ENCODE measurements around the gene APOL1. TPM values are rescaled to one million over a fixed set of nuclear protein-coding genes. Genes with fewer than 3 reads are reported as not detected.
A peak's percentile ranks its signal among the peaks of the same experiment; 100 is the strongest.

The APOL1 gene
- total RNA-seq, 4 donors from 2014 or later, result 0.46 to 4.1 (median 2.0) TPM

DNA sequence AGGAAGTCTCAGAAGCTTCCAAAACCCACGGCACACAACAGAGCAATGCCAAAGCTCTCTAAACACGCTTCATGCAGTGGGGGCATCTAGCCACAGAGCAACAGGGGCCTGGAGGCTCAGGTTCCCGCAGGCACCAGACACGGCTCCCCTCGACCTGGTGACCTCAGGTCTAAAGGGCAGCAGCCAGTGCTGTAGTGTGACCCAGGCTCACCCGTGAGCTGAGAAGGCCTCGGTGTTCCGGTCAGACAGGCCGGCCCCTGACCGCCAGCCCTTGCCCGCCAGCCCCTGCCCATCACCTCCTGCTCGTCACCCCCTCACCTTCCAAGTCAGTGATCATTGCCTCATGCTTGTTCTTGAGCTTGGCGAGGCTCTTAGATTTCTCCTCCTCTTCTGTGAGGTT, 45.7 kb downstream of the APOL1 start:
- no peak for DNase-seq (ENCODE audit: low spot score in 2 of 2)
- WGBS, 2 donors, result 94 to 95% methylated on average over 12 to 13 of the region's 13 CpGs
- intact Hi-C loops (cut with DNase I; ENCODE audit: low total_unique reads), result no loop called here
- H3K4me3 ChIP-seq (ENCODE audit: low read depth, poor library complexity, severe bottlenecking), result no peak overlapping the region
- TF ChIP-seq, protein P1, sequence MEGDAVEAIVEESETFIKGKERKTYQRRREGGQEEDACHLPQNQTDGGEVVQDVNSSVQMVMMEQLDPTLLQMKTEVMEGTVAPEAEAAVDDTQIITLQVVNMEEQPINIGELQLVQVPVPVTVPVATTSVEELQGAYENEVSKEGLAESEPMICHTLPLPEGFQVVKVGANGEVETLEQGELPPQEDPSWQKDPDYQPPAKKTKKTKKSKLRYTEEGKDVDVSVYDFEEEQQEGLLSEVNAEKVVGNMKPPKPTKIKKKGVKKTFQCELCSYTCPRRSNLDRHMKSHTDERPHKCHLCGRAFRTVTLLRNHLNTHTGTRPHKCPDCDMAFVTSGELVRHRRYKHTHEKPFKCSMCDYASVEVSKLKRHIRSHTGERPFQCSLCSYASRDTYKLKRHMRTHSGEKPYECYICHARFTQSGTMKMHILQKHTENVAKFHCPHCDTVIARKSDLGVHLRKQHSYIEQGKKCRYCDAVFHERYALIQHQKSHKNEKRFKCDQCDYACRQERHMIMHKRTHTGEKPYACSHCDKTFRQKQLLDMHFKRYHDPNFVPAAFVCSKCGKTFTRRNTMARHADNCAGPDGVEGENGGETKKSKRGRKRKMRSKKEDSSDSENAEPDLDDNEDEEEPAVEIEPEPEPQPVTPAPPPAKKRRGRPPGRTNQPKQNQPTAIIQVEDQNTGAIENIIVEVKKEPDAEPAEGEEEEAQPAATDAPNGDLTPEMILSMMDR (IDR thresholded peaks at IDR 0.05), result no peak
- TF ChIP-seq POLR2A (IDR thresholded peaks at IDR 0.05), result no peak

DNA sequence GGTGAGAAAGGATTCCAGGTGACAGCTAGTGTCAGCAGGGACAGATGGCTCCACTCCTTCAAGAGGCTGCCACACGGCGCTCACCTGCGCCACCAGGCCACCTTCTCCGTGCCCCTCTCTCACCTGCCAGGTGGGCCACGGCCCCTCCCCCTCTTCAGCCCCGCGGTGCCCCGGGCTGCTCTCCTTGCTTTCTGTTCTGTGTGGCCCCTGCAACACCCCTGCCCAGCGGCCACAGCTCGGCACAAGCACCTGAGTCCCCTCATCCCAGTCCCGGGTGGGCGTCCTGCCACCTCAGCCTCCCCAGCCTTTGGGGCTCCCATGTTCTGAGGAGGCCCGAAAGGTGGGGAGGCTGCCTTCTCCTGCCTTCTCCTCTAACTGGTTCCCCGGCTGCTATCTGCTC, 46.4 kb downstream of the APOL1 start:
- intact Hi-C loops (cut with DNase I; ENCODE audit: low total_unique reads), result no loop called here
- no peak for DNase-seq (ENCODE audit: low spot score in 2 of 2)
- no peak overlapping the region for H3K4me3 ChIP-seq (ENCODE audit: low read depth, poor library complexity, severe bottlenecking)
- WGBS, 2 donors, result 84 to 89% methylated on average over 14 of the region's 14 CpGs
- TF ChIP-seq, protein P1 (IDR thresholded peaks at IDR 0.05), result no peak

DNA sequence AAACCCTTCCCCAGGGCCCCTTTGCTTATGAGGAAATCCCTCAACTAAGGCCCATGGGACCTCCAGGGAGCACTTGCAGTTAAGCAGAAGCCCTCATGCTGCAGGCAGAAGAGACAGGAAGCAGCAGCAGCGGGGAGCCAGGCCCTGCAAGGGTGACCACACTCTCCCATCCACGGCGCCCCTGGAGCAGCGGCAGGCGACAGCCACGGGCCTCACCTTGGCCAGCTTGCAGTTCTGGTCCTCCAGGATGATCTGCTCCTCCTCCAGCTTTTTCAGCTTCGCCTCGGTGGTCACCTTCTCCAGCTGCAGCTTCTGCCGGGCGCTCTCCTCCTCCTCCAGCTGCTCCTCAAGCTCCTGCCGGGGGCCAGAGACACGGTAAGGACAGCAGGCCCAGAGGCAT, 47.0 kb downstream of the APOL1 start:
- 90 to 93% methylated on average over 12 of the region's 12 CpGs for WGBS, 2 donors
- TF ChIP-seq POLR2A (IDR thresholded peaks at IDR 0.05), result no peak
- TF ChIP-seq, protein P1 (IDR thresholded peaks at IDR 0.05), result no peak
- DNase-seq (ENCODE audit: low spot score in 2 of 2), result no peak
- intact Hi-C loops (cut with DNase I; ENCODE audit: low total_unique reads), result loop anchor here (5.0 kb wide), 1 partner anchor 172 kb away; no protein-coding TSS in a partner anchor
- no peak overlapping the region for H3K4me3 ChIP-seq (ENCODE audit: low read depth, poor library complexity, severe bottlenecking)

DNA sequence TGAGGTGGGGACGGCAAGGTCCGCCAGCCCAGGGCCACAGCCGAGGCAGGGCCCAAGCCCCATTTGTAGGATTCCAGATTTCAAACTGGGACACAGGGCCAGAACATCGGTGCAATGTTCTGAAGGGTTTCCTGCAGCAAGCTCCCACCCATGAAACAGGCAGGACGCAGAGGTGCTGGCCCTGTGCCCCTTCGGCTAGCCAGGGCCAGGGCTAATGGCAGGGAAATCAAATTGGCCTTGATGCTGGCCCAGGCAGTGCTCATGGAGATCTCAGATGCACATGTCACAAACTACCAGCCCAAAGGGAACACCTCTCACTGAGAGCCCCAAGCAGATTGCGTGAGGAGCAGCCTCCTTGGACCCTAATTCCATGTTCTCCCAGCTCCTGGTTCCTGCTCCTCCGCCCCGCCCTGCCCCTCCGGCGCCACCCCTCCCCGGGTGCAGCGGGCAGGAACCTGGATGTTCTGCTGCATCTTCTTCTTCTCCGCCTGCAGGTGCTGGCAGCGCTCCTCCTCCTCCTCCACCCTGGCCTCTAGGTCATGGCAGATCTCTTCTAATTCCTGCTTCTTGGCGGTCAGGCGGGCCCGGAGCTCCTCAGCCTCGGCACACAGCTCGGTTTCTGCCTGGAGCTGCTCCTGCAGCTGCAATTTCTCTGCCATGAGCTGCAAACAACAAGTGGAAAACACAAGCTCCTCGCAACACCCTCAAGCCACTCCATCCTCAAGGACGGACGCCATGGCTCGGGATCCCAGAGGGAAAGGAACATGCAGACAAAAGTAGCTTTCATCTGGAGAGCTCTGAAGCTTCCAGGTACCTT, 47.7 kb downstream of the APOL1 start:
- intact Hi-C loops (cut with DNase I; ENCODE audit: low total_unique reads), result loop anchor here (5.0 kb wide), 1 partner anchor 172 kb away; no protein-coding TSS in a partner anchor
- DNase-seq (ENCODE audit: low spot score in 2 of 2), result no peak
- WGBS, 2 donors, result 84 to 85% methylated on average over 24 of the region's 24 CpGs
- no peak overlapping the region for H3K4me3 ChIP-seq (ENCODE audit: low read depth, poor library complexity, severe bottlenecking)
- TF ChIP-seq, protein P1 (IDR thresholded peaks at IDR 0.05), result no peak
- TF ChIP-seq POLR2A (IDR thresholded peaks at IDR 0.05), result no peak

DNA sequence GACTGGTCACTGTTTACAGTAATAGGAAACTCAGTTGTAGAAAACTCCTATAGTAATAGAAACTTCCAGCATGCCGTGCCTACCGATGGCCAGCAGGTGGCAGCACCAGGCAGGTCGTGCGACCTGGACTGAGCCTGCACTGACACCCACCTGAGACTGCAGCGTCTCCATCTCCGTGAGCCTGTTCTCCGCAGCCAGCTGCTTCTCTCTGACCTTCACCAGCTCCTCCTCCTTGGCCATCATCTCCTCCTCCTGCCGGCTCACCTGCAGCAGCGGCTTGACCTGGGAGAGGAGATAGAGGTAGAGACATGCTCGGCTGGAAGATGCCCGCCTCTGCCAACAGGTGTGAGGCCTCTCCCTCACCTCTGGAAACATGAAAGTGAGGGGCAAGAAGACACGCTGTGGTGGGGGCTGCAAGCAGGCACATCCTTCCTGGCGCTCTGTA, 48.5 kb downstream of the APOL1 start:
- TF ChIP-seq, protein P1 (IDR thresholded peaks at IDR 0.05), result peak in 1 of 3 donors; percentile 88
- no peak for TF ChIP-seq POLR2A (IDR thresholded peaks at IDR 0.05)
- peak; percentile 71 to 94 for DNase-seq (ENCODE audit: low spot score in 2 of 2)

More for the DNA sequence above, 48.5 kb downstream of the APOL1 start:
- intact Hi-C loops (cut with DNase I; ENCODE audit: low total_unique reads), result loop anchor here (5.0 kb wide), 1 partner anchor 171 kb away; no protein-coding TSS in a partner anchor
- 26 to 55% methylated on average over 8 to 13 of the region's 13 CpGs for WGBS, 2 donors
- H3K4me3 ChIP-seq (ENCODE audit: low read depth, poor library complexity, severe bottlenecking), result no peak overlapping the region

Measured in lower leg skin (tissue), 4 donors.